Ramos (cell line): ENCODE results near the gene NIFK.
"Not testable (repeated sequence)": the region's sequence is repeated elsewhere in the genome, so short reads cannot be mapped to it uniquely, and the experiment has no call there.

ENCODE experiments used
- in situ Hi-C: fragments of 300-500 bp; cut with MboI; formaldehyde crosslinking; loops from one replicate; pipeline ENCODE4 v1.14.3; 2022; ENCODE audit warnings: low sequenced_read_pairs; ENCODE audit not compliant: unreplicated experiment

The NIFK gene

GRCh38 chr2:121735518-121736074 lies 1.1 kb downstream of the NIFK start:
- in situ Hi-C loops: no loop called here

GRCh38 chr2:121734544-121734943 lies 2.1 kb downstream of the NIFK start:
- in situ Hi-C loops: not testable (repeated sequence)

- in situ Hi-C loops: no loop called here
Observed at GRCh38 chr2:121731366-121731765, 5.3 kb downstream of the NIFK start.

- in situ Hi-C loops: no loop called here
Observed at GRCh38 chr2:121727950-121728349, 8.7 kb downstream of the NIFK start.

- in situ Hi-C loops: no loop called here
Observed at GRCh38 chr2:121727332-121727731, 9.3 kb downstream of the NIFK start.

- in situ Hi-C loops: no loop called here
Observed at GRCh38 chr2:121723316-121723715, 13.4 kb downstream of the NIFK start.

GRCh38 chr2:121722479-121722878 lies 14.2 kb downstream of the NIFK start:
- in situ Hi-C loops: no loop called here

GRCh38 chr2:121721926-121722325 lies 14.7 kb downstream of the NIFK start:
- in situ Hi-C loops: no loop called here

GRCh38 chr2:121717529-121717928 lies 19.1 kb downstream of the NIFK start:
- in situ Hi-C loops: loop anchor here (5.0 to 10.0 kb wide), 2 partner anchors 183 to 320 kb away; partner anchors contain the start of gene RNU4ATAC

- in situ Hi-C loops: loop anchor here (5.0 to 10.0 kb wide), 2 partner anchors 181 to 319 kb away; partner anchors contain the start of gene RNU4ATAC
Observed at GRCh38 chr2:121716126-121716525, 20.5 kb downstream of the NIFK start.

GRCh38 chr2:121711481-121711880 lies 25.2 kb downstream of the NIFK start:
- in situ Hi-C loops: loop anchor here (10.0 kb wide), 1 partner anchor 177 kb away; the partner anchor contains the start of gene RNU4ATAC

GRCh38 chr2:121710470-121711170 lies 26.1 kb downstream of the NIFK start:
- in situ Hi-C loops: loop anchor here (10.0 kb wide), 1 partner anchor 176 kb away; the partner anchor contains the start of gene RNU4ATAC

- in situ Hi-C loops: loop anchor here (10.0 kb wide), 1 partner anchor 175 kb away; the partner anchor contains the start of gene RNU4ATAC
Observed at GRCh38 chr2:121709776-121710469, 26.8 kb downstream of the NIFK start.

- in situ Hi-C loops: no loop called here
Observed at GRCh38 chr2:121707920-121708361, 28.7 kb downstream of the NIFK start.

- in situ Hi-C loops: no loop called here
Observed at GRCh38 chr2:121707344-121707919, 29.2 kb downstream of the NIFK start.

GRCh38 chr2:121705958-121706357 lies 30.7 kb downstream of the NIFK start:
- in situ Hi-C loops: no loop called here

GRCh38 chr2:121705390-121705789 lies 31.3 kb downstream of the NIFK start:
- in situ Hi-C loops: no loop called here

- in situ Hi-C loops: not testable (repeated sequence)
Observed at GRCh38 chr2:121701761-121702160, 34.9 kb downstream of the NIFK start.

GRCh38 chr2:121699421-121700333 lies 37.0 kb downstream of the NIFK start:
- in situ Hi-C loops: no loop called here
